Endothelial cell of umbilical vein (primary cell): ENCODE data around the gene BDKRB2.

ENCODE experiments used
- JUN ChIP-seq: IDR thresholded peaks from 2 replicates; pipeline ENCODE4 v1.6.1; 2011; ENCODE audit warnings: borderline replicate concordance, low read depth; ENCODE audit not compliant: insufficient read length, insufficient read depth
- POLR2A ChIP-seq: IDR thresholded peaks from 2 replicates; pipeline ENCODE4 v1.6.1; 2012; ENCODE audit warnings: low read depth, mild to moderate bottlenecking, control low read depth, low read length
- POLR2AphosphoS5 ChIP-seq: IDR thresholded peaks from 2 replicates; pipeline ENCODE4 v1.6.1; 2012; ENCODE audit warnings: low read depth, mild to moderate bottlenecking, control low read depth, low read length, moderate library complexity; ENCODE audit not compliant: insufficient read depth
- TF ChIP-seq, protein P1 (sequence below), 2 donors: IDR thresholded peaks; 1 replicate in 1 of 2; 2 replicates in 1 of 2; pipeline ENCODE4 v1.5.1; 2011; ENCODE audit warnings: low read length in 2 of 2, mild to moderate bottlenecking in 2 of 2, moderate library complexity in 2 of 2, control low read depth in 1 of 2, inconsistent platforms in 1 of 2, low read depth in 1 of 2; ENCODE audit not compliant: insufficient read depth in 1 of 2; ENCODE audit errors: extremely low read depth in 1 of 2
- TF ChIP-seq, protein P2 (sequence below): IDR thresholded peaks from 2 replicates; pipeline ENCODE4 v1.6.1; 2011; ENCODE audit not compliant: insufficient read depth, insufficient read length

- TF ChIP-seq, protein P1, sequence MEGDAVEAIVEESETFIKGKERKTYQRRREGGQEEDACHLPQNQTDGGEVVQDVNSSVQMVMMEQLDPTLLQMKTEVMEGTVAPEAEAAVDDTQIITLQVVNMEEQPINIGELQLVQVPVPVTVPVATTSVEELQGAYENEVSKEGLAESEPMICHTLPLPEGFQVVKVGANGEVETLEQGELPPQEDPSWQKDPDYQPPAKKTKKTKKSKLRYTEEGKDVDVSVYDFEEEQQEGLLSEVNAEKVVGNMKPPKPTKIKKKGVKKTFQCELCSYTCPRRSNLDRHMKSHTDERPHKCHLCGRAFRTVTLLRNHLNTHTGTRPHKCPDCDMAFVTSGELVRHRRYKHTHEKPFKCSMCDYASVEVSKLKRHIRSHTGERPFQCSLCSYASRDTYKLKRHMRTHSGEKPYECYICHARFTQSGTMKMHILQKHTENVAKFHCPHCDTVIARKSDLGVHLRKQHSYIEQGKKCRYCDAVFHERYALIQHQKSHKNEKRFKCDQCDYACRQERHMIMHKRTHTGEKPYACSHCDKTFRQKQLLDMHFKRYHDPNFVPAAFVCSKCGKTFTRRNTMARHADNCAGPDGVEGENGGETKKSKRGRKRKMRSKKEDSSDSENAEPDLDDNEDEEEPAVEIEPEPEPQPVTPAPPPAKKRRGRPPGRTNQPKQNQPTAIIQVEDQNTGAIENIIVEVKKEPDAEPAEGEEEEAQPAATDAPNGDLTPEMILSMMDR (IDR thresholded peaks at IDR 0.05; ENCODE audit: extremely low read depth in 1 of 2, insufficient read depth in 1 of 2, low read depth in 1 of 2, low read length in 2 of 2): no peak
- TF ChIP-seq POLR2A (no peak), POLR2AphosphoS5 (no peak), JUN (no peak)
- TF ChIP-seq, protein P2, sequence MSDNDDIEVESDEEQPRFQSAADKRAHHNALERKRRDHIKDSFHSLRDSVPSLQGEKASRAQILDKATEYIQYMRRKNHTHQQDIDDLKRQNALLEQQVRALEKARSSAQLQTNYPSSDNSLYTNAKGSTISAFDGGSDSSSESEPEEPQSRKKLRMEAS: no peak
Measured at GRCh38 chr14:96162741-96163140, 41.9 kb upstream of the BDKRB2 start.
